Psoas muscle (tissue), 8 donors: Measurements from ENCODE around the gene CLIP4. TPM values are rescaled to one million over a fixed set of nuclear protein-coding genes. Genes with fewer than 3 reads are reported as not detected.
"Not testable (repeated sequence)": the region's sequence is repeated elsewhere in the genome, so short reads cannot be mapped to it uniquely, and the experiment has no call there.

ENCODE experiments used
- ATAC-seq, 4 donors: fragments of 200-7000 bp; cut with Tn5 transposase; one replicate each; pipeline ENCODE4 v1.9.1; 2020; ENCODE audit warnings: moderate library complexity in 3 of 4, mild to moderate bottlenecking in 2 of 4
- DNase-seq, 2 donors: peaks; one replicate each; pipeline ENCODE4 v3.0.0-alpha.2; 2020
- H3K27ac ChIP-seq: fragments of 200-600 bp; one replicate; pipeline ENCODE4 v1.8.0; 2022
- H3K27me3 ChIP-seq, 3 donors: fragments of 200-600 bp in 1 of 3; one replicate each; pipeline versions ENCODE4 v1.6.1 to v1.8.0; 2013 to 2022; ENCODE audit warnings: low read length in 2 of 3, mild to moderate bottlenecking in 2 of 3, moderate library complexity in 1 of 3; ENCODE audit not compliant: insufficient read depth in 3 of 3
- H3K36me3 ChIP-seq, 2 donors: fragments of 200-600 bp in 1 of 2; one replicate each; pipeline versions ENCODE4 v1.6.1 to v1.8.0; 2013 to 2022; ENCODE audit warnings: low read depth in 1 of 2, mild to moderate bottlenecking in 1 of 2, moderate library complexity in 1 of 2; ENCODE audit not compliant: insufficient read depth in 1 of 2
- H3K4me1 ChIP-seq: fragments of 200-600 bp; one replicate; pipeline ENCODE4 v1.8.0; 2022
- H3K4me3 ChIP-seq: fragments of 200-600 bp; one replicate; pipeline ENCODE4 v1.8.0; 2022; ENCODE audit warnings: mild to moderate bottlenecking
- H3K9me3 ChIP-seq: fragments of 200-600 bp; one replicate; pipeline ENCODE4 v1.8.0; 2022
- CTCF ChIP-seq: fragments of 200-600 bp; IDR thresholded peaks from one replicate; pipeline ENCODE4 v1.8.0; 2022; ENCODE audit warnings: antibody characterized with exemption
- WGBS, 3 donors: extraction: QIAGEN DNeasy Blood & Tissue Kit; methylation state at CpG; one replicate each; pipeline versions ENCODE4 v1.1.6 to v1.1.7; 2013; 5-methylcytosine and 5-hydroxymethylcytosine counted together
- intact Hi-C, 2 donors: fragments of 100-400 bp; cut with DNase I; formaldehyde crosslinking; loops; one replicate each; pipeline versions ENCODE4 v1.11.0 to v1.14.2; 2022
- polyA plus RNA-seq, 3 donors: library from polyadenylated mRNA; stranded (reverse); fragments of 200-250 nt; gene quantifications; one replicate each; pipeline ENCODE4 v1.2.3, GENCODE V29; 2013
- total RNA-seq, 4 donors: library from RNA; stranded (reverse); fragmentation: NEBNext Ultra II Directional in 2 of 4; extraction: Animal tissue kit (Norgen Biotek cat#: 25700) in 2 of 4; gene quantifications; one replicate each; pipeline versions ENCODE4 v1.2.1 to v1.2.4, GENCODE V29; 2021 to 2023
- donor health status: healthy with polysubstance abuse.
- donor health status: DM: no; HTN: no; CAD: no; lungs with moderate emphysema.
- donor health status: Bipolar disorder and iron deficiency.
- donor health status: healthy.
- donor health status: DM: yes; HTN: yes; CAD: no.
- donor health status: DM: no; HTN: no; CAD: no.
- donor health status: DM: no; HTN: no; CAD: no.
- donor health status: DM: yes; HTN: yes; CAD: no.

Gene CLIP4
- total and polyA plus RNA-seq, 7 donors: 26.7 to 111 (median 68.2) TPM

- 17 to 50% (median 39%) methylated on average over 2 of the region's 2 CpGs for WGBS, 3 donors
- Histone ChIP-seq H3K36me3 (no peaks in the 10 kb centered on the region), H3K9me3 (no peaks in the 10 kb centered on the region), H3K27me3 (no peaks in the 10 kb centered on the region), H3K4me3 (no peak overlapping the region), H3K4me1 (no peaks in the 10 kb centered on the region), H3K27ac (no peak overlapping the region)
- ATAC-seq (peak in 2 of 4 donors; percentile 27 to 70), DNase-seq (no peak)
- intact Hi-C loops: no loop called here
- TF ChIP-seq CTCF: no peak
Measured at GRCh38 chr2:29106980-29107388, 8.2 kb upstream of the CLIP4 start.

GRCh38 chr2:29107547-29107946, 7.7 kb upstream of the CLIP4 start:
- ATAC-seq, H3K36me3 ChIP-seq, intact Hi-C loops, H3K27ac ChIP-seq, H3K4me1 ChIP-seq, DNase-seq, H3K9me3 ChIP-seq, H3K4me3 ChIP-seq, H3K27me3 ChIP-seq: not testable (repeated sequence)
- 93 to 94% (median 93%) methylated on average over 3 of the region's 3 CpGs for WGBS, 3 donors

- peak in 2 of 4 donors; percentile 41 to 48 for ATAC-seq
- 84 to 86% (median 84%) methylated on average over 8 of the region's 8 CpGs for WGBS, 3 donors
- H3K4me1 ChIP-seq: peaks cover 7% of the 10 kb centered on the region
- no peaks in the 10 kb centered on the region for H3K9me3 ChIP-seq
- H3K27ac ChIP-seq: no peak overlapping the region
- H3K36me3 ChIP-seq: no peaks in the 10 kb centered on the region
- no peaks in the 10 kb centered on the region for H3K27me3 ChIP-seq
- H3K4me3 ChIP-seq: no peak overlapping the region
- DNase-seq: no peak
- no peak for TF ChIP-seq CTCF
- intact Hi-C loops: no loop called here
Measured at GRCh38 chr2:29108225-29108624, 7.0 kb upstream of the CLIP4 start.

GRCh38 chr2:29109246-29109645, 6.0 kb upstream of the CLIP4 start:
- Histone ChIP-seq H3K36me3 (no peaks in the 10 kb centered on the region), H3K27me3 (no peaks in the 10 kb centered on the region), H3K4me1 (peaks cover 15% of the 10 kb centered on the region), H3K9me3 (no peaks in the 10 kb centered on the region), H3K27ac (no peak overlapping the region), H3K4me3 (no peak overlapping the region)
- ATAC-seq: no peak
- WGBS, 3 donors: 96 to 97% (median 96%) methylated on average over 2 of the region's 2 CpGs
- no peak for TF ChIP-seq CTCF
- DNase-seq: no peak
- intact Hi-C loops: no loop called here

GRCh38 chr2:29110916-29111535, 4.2 kb upstream of the CLIP4 start:
- H3K9me3 ChIP-seq: no peaks in the 10 kb centered on the region
- DNase-seq: no peak
- H3K27me3 ChIP-seq: no peaks in the 10 kb centered on the region
- WGBS, 3 donors: 54 to 68% (median 54%) methylated on average over 4 of the region's 4 CpGs
- TF ChIP-seq CTCF: no peak
- no peaks in the 10 kb centered on the region for H3K36me3 ChIP-seq
- ATAC-seq: no peak
- intact Hi-C loops: loop anchor here (5.0 kb wide), 2 partner anchors 44 to 99 kb away; no protein-coding TSS in a partner anchor
- no peak overlapping the region for H3K27ac ChIP-seq
- peaks cover 22% of the 10 kb centered on the region for H3K4me1 ChIP-seq
- no peak overlapping the region for H3K4me3 ChIP-seq
